ENCODE results near the gene GALNT9.

Gene GALNT9

DNA sequence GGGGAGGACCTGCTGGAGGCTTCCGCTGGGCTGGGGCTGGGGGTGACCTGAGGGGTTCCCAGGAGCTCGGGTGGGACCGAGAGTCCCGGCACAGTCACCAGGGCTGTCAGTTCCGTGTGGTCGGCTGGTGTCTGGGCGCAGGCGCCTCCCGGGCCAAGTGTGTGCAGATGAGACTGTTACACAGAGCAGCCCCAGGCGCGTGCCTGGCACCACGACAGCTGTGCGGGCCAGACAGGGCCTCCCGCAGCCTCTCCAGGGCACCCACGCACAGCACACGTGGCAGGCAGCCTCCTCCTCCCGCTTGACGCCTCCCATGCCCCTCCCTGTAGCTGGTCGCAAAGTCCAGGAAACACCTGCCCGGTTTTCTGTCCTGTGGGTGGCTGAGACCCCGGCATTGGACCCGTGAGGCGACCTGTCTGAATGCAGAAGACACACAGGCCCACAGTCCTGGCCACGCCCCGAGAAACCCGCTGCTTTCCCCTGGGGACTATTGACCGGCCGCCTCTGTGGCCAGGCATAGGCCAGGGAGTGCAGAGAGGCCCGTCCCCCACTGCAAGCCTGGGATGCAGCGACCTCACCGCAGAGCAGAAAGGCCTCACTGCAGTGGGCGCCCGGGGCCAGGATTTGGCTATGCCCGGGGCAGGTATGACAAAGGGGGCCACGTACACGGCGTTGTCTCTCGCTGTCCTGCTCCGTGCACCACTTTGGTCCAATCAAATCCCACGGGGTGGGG lies 12.1 kb upstream of the GALNT9 start:
- no peak overlapping the region for H3K4me3 ChIP-seq (ENCODE audit: low read depth, low read length)
- TF ChIP-seq, protein P1, sequence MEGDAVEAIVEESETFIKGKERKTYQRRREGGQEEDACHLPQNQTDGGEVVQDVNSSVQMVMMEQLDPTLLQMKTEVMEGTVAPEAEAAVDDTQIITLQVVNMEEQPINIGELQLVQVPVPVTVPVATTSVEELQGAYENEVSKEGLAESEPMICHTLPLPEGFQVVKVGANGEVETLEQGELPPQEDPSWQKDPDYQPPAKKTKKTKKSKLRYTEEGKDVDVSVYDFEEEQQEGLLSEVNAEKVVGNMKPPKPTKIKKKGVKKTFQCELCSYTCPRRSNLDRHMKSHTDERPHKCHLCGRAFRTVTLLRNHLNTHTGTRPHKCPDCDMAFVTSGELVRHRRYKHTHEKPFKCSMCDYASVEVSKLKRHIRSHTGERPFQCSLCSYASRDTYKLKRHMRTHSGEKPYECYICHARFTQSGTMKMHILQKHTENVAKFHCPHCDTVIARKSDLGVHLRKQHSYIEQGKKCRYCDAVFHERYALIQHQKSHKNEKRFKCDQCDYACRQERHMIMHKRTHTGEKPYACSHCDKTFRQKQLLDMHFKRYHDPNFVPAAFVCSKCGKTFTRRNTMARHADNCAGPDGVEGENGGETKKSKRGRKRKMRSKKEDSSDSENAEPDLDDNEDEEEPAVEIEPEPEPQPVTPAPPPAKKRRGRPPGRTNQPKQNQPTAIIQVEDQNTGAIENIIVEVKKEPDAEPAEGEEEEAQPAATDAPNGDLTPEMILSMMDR (IDR thresholded peaks at IDR 0.05; ENCODE audit: low read depth, low read length) = no peak

DNA sequence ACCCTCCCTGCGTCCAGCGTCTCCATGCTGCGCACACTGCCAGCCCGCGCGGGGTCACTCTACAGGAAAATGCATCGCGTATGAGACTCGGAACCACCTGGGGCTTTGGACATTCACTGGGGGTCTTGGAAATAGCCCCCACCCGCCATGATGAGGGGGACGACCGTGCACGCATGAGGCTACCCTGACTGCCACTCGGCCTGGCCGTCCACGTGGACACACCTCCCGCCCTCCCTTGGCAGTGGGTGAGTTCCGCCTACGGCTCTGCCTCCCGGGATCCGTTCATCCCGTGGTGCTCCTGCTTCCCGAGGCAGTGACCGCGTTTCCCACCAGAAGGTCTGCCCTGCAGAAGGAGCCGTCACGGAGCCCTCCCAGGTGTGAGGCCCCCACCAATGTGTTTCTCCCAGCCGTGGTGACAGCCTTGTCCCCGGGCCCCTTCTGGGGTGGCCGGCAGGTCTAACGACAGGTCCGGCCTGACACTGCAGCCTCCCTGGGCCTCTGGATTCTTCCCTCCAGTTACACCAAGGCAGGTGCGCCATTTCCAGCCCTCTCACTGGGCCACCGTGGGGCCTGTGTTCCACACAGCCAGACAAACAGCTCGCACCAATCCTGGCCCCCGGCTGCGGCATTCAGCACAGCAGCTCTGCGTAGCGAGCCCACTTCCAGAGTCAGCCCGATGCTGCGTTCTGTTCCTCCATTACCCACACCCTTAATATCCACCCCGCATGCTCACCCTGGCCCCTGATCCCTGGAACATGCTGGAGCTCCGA lies 11.1 kb upstream of the GALNT9 start:
- TF ChIP-seq, protein P1 (IDR thresholded peaks at IDR 0.05; ENCODE audit: low read depth, low read length) = no peak
- H3K4me3 ChIP-seq (ENCODE audit: low read depth, low read length) = no peak overlapping the region

DNA sequence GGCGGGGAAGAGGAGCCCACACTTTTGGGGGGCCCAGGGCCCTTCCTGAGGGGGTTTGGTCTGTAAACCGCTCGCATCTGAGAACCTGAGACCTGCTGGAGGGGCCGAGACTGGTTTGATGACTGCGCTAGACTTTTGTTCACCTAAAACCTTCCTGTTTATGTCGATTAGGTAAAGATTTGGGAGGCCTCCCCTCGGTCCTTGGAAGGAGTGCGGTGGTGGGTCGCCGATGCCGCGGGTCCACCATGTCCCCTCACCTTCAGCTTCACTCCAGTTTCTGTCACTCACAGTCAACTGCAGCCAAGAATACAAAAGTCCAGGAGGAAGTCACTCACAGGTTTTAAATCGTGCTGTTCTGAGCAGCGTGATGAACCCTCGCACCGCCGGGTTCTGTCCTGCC lies 10.5 kb upstream of the GALNT9 start:
- no peak overlapping the region for H3K4me3 ChIP-seq (ENCODE audit: low read depth, low read length)
- TF ChIP-seq, protein P1 (IDR thresholded peaks at IDR 0.05; ENCODE audit: low read depth, low read length) = no peak

DNA sequence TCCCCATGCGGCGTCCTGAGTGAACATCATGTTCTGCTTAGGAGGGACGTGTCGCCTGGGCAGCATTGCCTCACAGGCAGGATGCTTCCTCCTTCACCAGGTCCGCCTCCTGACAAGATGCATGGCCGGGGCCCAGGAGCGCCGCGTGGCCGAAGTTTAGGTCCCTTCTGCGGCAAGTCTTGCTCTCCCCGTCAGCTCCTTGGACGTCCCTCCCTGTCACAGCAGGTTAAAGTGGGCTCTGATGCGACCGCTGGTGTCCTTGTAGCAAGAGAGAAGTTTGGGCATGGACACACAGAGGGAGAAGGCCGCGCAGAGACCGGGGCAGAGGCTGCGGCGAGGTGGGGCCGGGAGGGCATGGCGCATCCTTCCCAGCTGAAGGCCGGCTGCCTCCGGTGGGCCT lies 9.4 kb upstream of the GALNT9 start:
- H3K4me3 ChIP-seq (ENCODE audit: low read depth, low read length) = no peak overlapping the region
- TF ChIP-seq, protein P1 (IDR thresholded peaks at IDR 0.05; ENCODE audit: low read depth, low read length) = no peak

DNA sequence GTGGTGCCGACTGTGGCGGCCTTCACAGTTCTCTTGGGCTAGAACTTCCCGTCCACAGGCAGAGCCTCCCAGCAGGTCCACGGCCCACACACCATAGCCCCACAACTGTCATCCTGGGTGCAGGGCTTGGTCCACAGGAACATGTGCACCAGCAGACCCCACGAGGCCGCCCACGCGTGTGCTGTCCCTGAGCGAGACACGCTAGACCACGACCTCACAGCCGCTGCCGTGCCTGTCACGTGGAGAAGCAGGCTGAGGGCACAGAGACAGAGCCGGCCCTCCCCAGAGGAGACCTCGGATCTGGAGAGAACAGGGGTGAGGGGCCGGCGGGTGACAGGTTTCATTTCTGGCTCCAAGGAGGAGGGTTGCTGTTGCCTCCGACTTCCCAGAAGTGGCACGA lies 8.9 kb upstream of the GALNT9 start:
- TF ChIP-seq, protein P1 (IDR thresholded peaks at IDR 0.05; ENCODE audit: low read depth, low read length) = no peak
- no peak overlapping the region for H3K4me3 ChIP-seq (ENCODE audit: low read depth, low read length)

DNA sequence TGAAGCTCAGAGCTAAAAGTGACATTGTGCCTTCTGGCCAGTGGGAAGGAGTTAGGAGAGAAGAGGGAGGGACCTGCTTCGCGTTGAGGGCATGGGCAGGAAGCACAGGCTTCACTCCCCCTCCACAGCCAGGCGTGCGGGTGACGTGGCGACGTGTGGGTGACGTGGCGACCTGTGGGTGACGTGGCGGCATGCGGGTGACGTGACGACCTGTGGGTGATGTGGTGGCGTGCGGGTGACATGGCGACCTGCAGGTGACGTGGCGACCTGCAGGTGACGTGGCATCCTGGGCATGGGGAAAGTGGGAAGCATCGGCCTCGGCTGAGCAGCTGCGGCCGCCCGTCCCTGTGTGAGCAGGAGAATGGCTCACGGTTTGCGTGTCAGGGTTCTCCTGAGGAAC lies 8.2 kb upstream of the GALNT9 start:
- H3K4me3 ChIP-seq (ENCODE audit: low read depth, low read length) = no peak overlapping the region
- TF ChIP-seq, protein P1 (IDR thresholded peaks at IDR 0.05; ENCODE audit: low read depth, low read length) = no peak
